MM.1S (cell line): Measurements from ENCODE around the gene AMOTL2.

Source experiments
- DNase-seq: peaks from one replicate; pipeline ENCODE4 v3.0.0-alpha.2; 2015
- H2AFZ ChIP-seq: fragments of 300-600 bp; sonication (generic); 2 replicates; pipeline ENCODE4 v1.6.0; 2016; ENCODE audit warnings: antibody characterized with exemption, low read length
- H3F3A ChIP-seq: fragments of 300-600 bp; sonication (generic); 2 replicates; pipeline ENCODE4 v1.6.1; 2016; ENCODE audit warnings: mild to moderate bottlenecking, antibody characterized with exemption, low read length, moderate library complexity, mixed read lengths; ENCODE audit not compliant: insufficient read depth
- H3K27ac ChIP-seq: fragments of 300-600 bp; sonication (generic); 2 replicates; pipeline ENCODE4 v1.5.1; 2016; ENCODE audit warnings: mild to moderate bottlenecking, low read length
- H3K27me3 ChIP-seq: fragments of 300-600 bp; sonication (generic); replicated peaks from 2 replicates; pipeline ENCODE4 v1.6.0; 2016; ENCODE audit warnings: low read length; ENCODE audit not compliant: insufficient read depth
- H3K36me3 ChIP-seq: fragments of 300-600 bp; sonication (generic); replicated peaks from 2 replicates; pipeline ENCODE4 v1.6.1; 2016; ENCODE audit warnings: mild to moderate bottlenecking, low read length, mixed read lengths; ENCODE audit not compliant: insufficient read depth
- H3K4me1 ChIP-seq: fragments of 300-600 bp; sonication (generic); 2 replicates; pipeline ENCODE4 v1.6.1; 2016; ENCODE audit warnings: low read length, mixed read lengths
- H3K4me2 ChIP-seq: fragments of 300-600 bp; sonication (generic); 2 replicates; pipeline ENCODE4 v1.6.0; 2016; ENCODE audit warnings: low read depth, low read length
- H3K4me3 ChIP-seq: fragments of 300-600 bp; sonication (generic); 2 replicates; pipeline ENCODE4 v1.5.1; 2016; ENCODE audit warnings: low read length, mixed read lengths
- H3K79me2 ChIP-seq: fragments of 300-600 bp; sonication (generic); 2 replicates; pipeline ENCODE4 v1.6.1; 2016; ENCODE audit warnings: mixed run types, low read length, mixed read lengths
- H3K9ac ChIP-seq: fragments of 300-600 bp; sonication (generic); 2 replicates; pipeline ENCODE4 v1.6.1; 2016; ENCODE audit warnings: low read length, mixed read lengths
- H3K9me2 ChIP-seq: fragments of 300-600 bp; sonication (generic); replicated peaks from 2 replicates; pipeline ENCODE4 v1.6.1; 2016; ENCODE audit warnings: mild to moderate bottlenecking, low read length, mixed read lengths; ENCODE audit not compliant: insufficient read depth
- H3K9me3 ChIP-seq: fragments of 300-600 bp; sonication (generic); replicated peaks from 2 replicates; pipeline ENCODE4 v1.6.1; 2016; ENCODE audit warnings: mild to moderate bottlenecking, low read length, mixed read lengths; ENCODE audit not compliant: insufficient read depth
- H4K20me1 ChIP-seq: fragments of 300-600 bp; sonication (generic); 2 replicates; pipeline ENCODE4 v1.6.1; 2016; ENCODE audit warnings: mild to moderate bottlenecking, low read length, moderate library complexity, mixed read lengths; ENCODE audit not compliant: insufficient read depth
- CTCF ChIP-seq: fragments of 300-600 bp; sonication (generic); IDR thresholded peaks from 2 replicates; pipeline ENCODE4 v1.5.1; 2016; ENCODE audit warnings: antibody characterized with exemption, low read length, mixed read lengths
- EZH2 ChIP-seq: fragments of 300-600 bp; sonication (generic); optimal IDR thresholded peaks from 2 replicates; pipeline ENCODE3; 2017; ENCODE audit warnings: low read depth, mild to moderate bottlenecking, antibody characterized with exemption, low read length, mixed read lengths
- EZH2phosphoT487 ChIP-seq: fragments of 300-600 bp; sonication (generic); IDR thresholded peaks from 2 replicates; pipeline ENCODE4 v1.6.1; 2018; ENCODE audit warnings: antibody characterized with exemption, low read length

Gene AMOTL2

GRCh38 chr3:134327594-134327975 lies 46.7 kb downstream of the AMOTL2 start:
- Histone ChIP-seq H3K27ac (no peak overlapping the region), H3K9me2 (no peaks in the 10 kb centered on the region), H3F3A (no peaks in the 10 kb centered on the region), H3K79me2 (no peaks in the 10 kb centered on the region), H3K4me1 (no peaks in the 10 kb centered on the region), H3K9ac (no peak overlapping the region), H3K4me2 (no peak overlapping the region), H3K27me3 (no peaks in the 10 kb centered on the region), H3K36me3 (no peaks in the 10 kb centered on the region), H2AFZ (no peak overlapping the region), H3K4me3 (no peak overlapping the region), H4K20me1 (no peaks in the 10 kb centered on the region), H3K9me3 (no peaks in the 10 kb centered on the region)
- TF ChIP-seq CTCF (no peak), EZH2phosphoT487 (no peak), EZH2 (no peak)
- no peak for DNase-seq

GRCh38 chr3:134326760-134327593 lies 47.3 kb downstream of the AMOTL2 start:
- Histone ChIP-seq H3K27ac (no peak overlapping the region), H3K4me2 (no peak overlapping the region), H3K4me1 (no peaks in the 10 kb centered on the region)

GRCh38 chr3:134326126-134326525 lies 48.1 kb downstream of the AMOTL2 start:
- H3K9ac ChIP-seq = no peak overlapping the region
- no peak overlapping the region for H2AFZ ChIP-seq
- no peaks in the 10 kb centered on the region for H3K9me3 ChIP-seq
- H3K27ac ChIP-seq = no peak overlapping the region
- H3K27me3 ChIP-seq = no peaks in the 10 kb centered on the region
- H3K9me2 ChIP-seq = no peaks in the 10 kb centered on the region
- no peak overlapping the region for H3K4me3 ChIP-seq
- no peak for DNase-seq
- no peaks in the 10 kb centered on the region for H3F3A ChIP-seq
- no peaks in the 10 kb centered on the region for H3K79me2 ChIP-seq
- H4K20me1 ChIP-seq = no peaks in the 10 kb centered on the region
- no peaks in the 10 kb centered on the region for H3K4me1 ChIP-seq
- H3K4me2 ChIP-seq = no peak overlapping the region
- TF ChIP-seq EZH2 (no peak), CTCF (no peak), EZH2phosphoT487 (no peak)
- no peaks in the 10 kb centered on the region for H3K36me3 ChIP-seq

More at GRCh38 chr3:134326760-134327593, 47.3 kb downstream of the AMOTL2 start:
- DNase-seq = no peak
- H3K79me2 ChIP-seq = no peaks in the 10 kb centered on the region
- H3K4me3 ChIP-seq = no peak overlapping the region
- no peak for TF ChIP-seq CTCF
- H3K9me3 ChIP-seq = no peaks in the 10 kb centered on the region
- no peaks in the 10 kb centered on the region for H3K9me2 ChIP-seq
- no peaks in the 10 kb centered on the region for H3F3A ChIP-seq
- no peaks in the 10 kb centered on the region for H3K27me3 ChIP-seq
- H2AFZ ChIP-seq = no peak overlapping the region
- no peak overlapping the region for H3K9ac ChIP-seq
- no peaks in the 10 kb centered on the region for H3K36me3 ChIP-seq
- H4K20me1 ChIP-seq = no peaks in the 10 kb centered on the region
